ENCODE data around the gene CCL5. TPM values are rescaled to one million over a fixed set of nuclear protein-coding genes. Genes with fewer than 3 reads are reported as not detected.

Gene CCL5
- total and polyA plus RNA-seq, 2 experiments from 2014 or later, result 1.1 to 1.4 TPM

Small RNAs within 50 kb of the gene (small RNA-seq; reads per million reads assigned to genes)
- 1,681 reads per million, percentile 99 among the genes with 10 or more reads in this experiment for gene RF00100

Other genes starting within 250 kb of the CCL5 start
- 7.4 and 7.6 TPM in 2 replicates for gene RASL10B, start 148.7 kb downstream of the CCL5 start, total RNA-seq
- 7.1 and 8.4 TPM in 2 replicates for gene RASL10B, start 148.7 kb downstream of the CCL5 start, polyA plus RNA-seq
- not detected in 2 replicates for gene GAS2L2, start 127.1 kb downstream of the CCL5 start, total RNA-seq
- gene GAS2L2, start 127.1 kb downstream of the CCL5 start, polyA plus RNA-seq, result not detected in 2 replicates
- not detected in 2 replicates for gene C17orf50, start 119.5 kb downstream of the CCL5 start, total RNA-seq
- not detected in 2 replicates for gene C17orf50, start 119.5 kb downstream of the CCL5 start, polyA plus RNA-seq
- gene MMP28, start 84.7 kb downstream of the CCL5 start, total RNA-seq, result 11.2 and 18.0 TPM in 2 replicates
- gene MMP28, start 84.7 kb downstream of the CCL5 start, polyA plus RNA-seq, result 10.8 and 12.0 TPM in 2 replicates
- 36.1 and 48.2 TPM in 2 replicates for gene TAF15, start 70.9 kb downstream of the CCL5 start, total RNA-seq
- gene TAF15, start 70.9 kb downstream of the CCL5 start, polyA plus RNA-seq, result 14.8 and 15.7 TPM in 2 replicates
- gene HEATR9, start 11.5 kb downstream of the CCL5 start, total RNA-seq, result not detected in 2 replicates
- gene HEATR9, start 11.5 kb downstream of the CCL5 start, polyA plus RNA-seq, result not detected in 2 replicates
- gene RDM1, start 50.4 kb upstream of the CCL5 start, total RNA-seq, result 0.80 and 0.87 TPM in 2 replicates
- gene RDM1, start 50.4 kb upstream of the CCL5 start, polyA plus RNA-seq, result 2.1 TPM in 1 of 2 replicates, not detected in the other
- not detected in 2 replicates for gene LYZL6, start 63.4 kb upstream of the CCL5 start, total RNA-seq
- not detected in 2 replicates for gene LYZL6, start 63.4 kb upstream of the CCL5 start, polyA plus RNA-seq
- gene CCL16, start 101.1 kb upstream of the CCL5 start, total RNA-seq, result not detected in 2 replicates
- not detected in 2 replicates for gene CCL16, start 101.1 kb upstream of the CCL5 start, polyA plus RNA-seq
- gene CCL14, start 106.4 kb upstream of the CCL5 start, total RNA-seq, result 0.27 and 1.5 TPM in 2 replicates
- gene CCL14, start 106.4 kb upstream of the CCL5 start, polyA plus RNA-seq, result 0.56 and 1.7 TPM in 2 replicates
- 32.0 and 40.1 TPM in 2 replicates for gene CCL15, start 121.2 kb upstream of the CCL5 start, total RNA-seq
- gene CCL15, start 121.2 kb upstream of the CCL5 start, polyA plus RNA-seq, result 39.0 and 42.2 TPM in 2 replicates
- not detected in 2 replicates for gene CCL23, start 137.6 kb upstream of the CCL5 start, total RNA-seq
- gene CCL23, start 137.6 kb upstream of the CCL5 start, polyA plus RNA-seq, result not detected in 2 replicates
- gene CCL18, start 183.9 kb upstream of the CCL5 start, total RNA-seq, result 1.5 and 3.6 TPM in 2 replicates
- gene CCL18, start 183.9 kb upstream of the CCL5 start, polyA plus RNA-seq, result 10.2 and 17.6 TPM in 2 replicates
- 9.2 and 12.7 TPM in 2 replicates for gene CCL3, start 209.8 kb upstream of the CCL5 start, total RNA-seq
- gene CCL3, start 209.8 kb upstream of the CCL5 start, polyA plus RNA-seq, result 17.0 and 22.2 TPM in 2 replicates
- 1.8 and 5.8 TPM in 2 replicates for gene CCL4, start 223.5 kb upstream of the CCL5 start, total RNA-seq
- 9.4 and 21.1 TPM in 2 replicates for gene CCL4, start 223.5 kb upstream of the CCL5 start, polyA plus RNA-seq

Data from hepatocyte (in vitro differentiated cells).